Hepatocyte (in vitro differentiated cells): ENCODE data around the gene HS2ST1. TPM values are rescaled to one million over a fixed set of nuclear protein-coding genes. Genes with fewer than 3 reads are reported as not detected.
"Not testable (repeated sequence)": the region's sequence is repeated elsewhere in the genome, so short reads cannot be mapped to it uniquely, and the experiment has no call there.

ENCODE experiments used
- DNase-seq: peaks from one replicate; pipeline ENCODE4 v3.0.0-alpha.2; 2016; ENCODE audit warnings: low spot score
- H2AFZ ChIP-seq: fragments of 200-600 bp; sonication (generic); 2 replicates; pipeline ENCODE4 v1.6.0; 2016; ENCODE audit warnings: antibody characterized with exemption, mild to moderate bottlenecking
- H3K27ac ChIP-seq: fragments of 200-600 bp; sonication (generic); 2 replicates; pipeline ENCODE4 v1.5.1; 2016; ENCODE audit warnings: mild to moderate bottlenecking
- H3K27me3 ChIP-seq: fragments of 200-600 bp; sonication (generic); 2 replicates; pipeline ENCODE4 v1.6.1; 2016
- H3K36me3 ChIP-seq: fragments of 200-600 bp; sonication (generic); replicated peaks from 2 replicates; pipeline ENCODE4 v1.5.1; 2016; ENCODE audit warnings: low read depth; ENCODE audit not compliant: insufficient read depth
- H3K4me1 ChIP-seq: fragments of 200-600 bp; sonication (generic); 2 replicates; pipeline ENCODE4 v1.5.1; 2016; ENCODE audit warnings: mild to moderate bottlenecking, moderate library complexity; ENCODE audit not compliant: insufficient read depth
- H3K4me2 ChIP-seq: fragments of 200-600 bp; sonication (generic); 2 replicates; pipeline ENCODE4 v1.6.0; 2016
- H3K4me3 ChIP-seq: fragments of 200-600 bp; sonication (generic); 2 replicates; pipeline ENCODE4 v1.5.1; 2016; ENCODE audit warnings: mild to moderate bottlenecking
- H3K79me2 ChIP-seq: fragments of 200-600 bp; sonication (generic); 2 replicates; pipeline ENCODE4 v1.6.0; 2017; ENCODE audit warnings: mild to moderate bottlenecking
- H3K9me2 ChIP-seq: fragments of 200-600 bp; sonication (generic); replicated peaks from 2 replicates; pipeline ENCODE4 v1.6.0; 2017; ENCODE audit warnings: mild to moderate bottlenecking; ENCODE audit not compliant: insufficient read depth
- H3K9me3 ChIP-seq: fragments of 200-600 bp; sonication (generic); 2 replicates; pipeline ENCODE4 v1.5.1; 2016; ENCODE audit warnings: low read depth, mild to moderate bottlenecking
- H4K20me1 ChIP-seq: fragments of 200-600 bp; sonication (generic); 2 replicates; pipeline ENCODE4 v1.6.0; 2016; ENCODE audit warnings: mild to moderate bottlenecking; ENCODE audit not compliant: insufficient read depth, poor library complexity, severe bottlenecking
- CTCF ChIP-seq: fragments of 200-600 bp; sonication (generic); IDR thresholded peaks from 2 replicates; pipeline ENCODE4 v1.5.1; 2016; ENCODE audit warnings: antibody characterized with exemption, mild to moderate bottlenecking; ENCODE audit not compliant: poor library complexity
- EZH2 ChIP-seq: fragments of 200-600 bp; sonication (generic); IDR thresholded peaks from 2 replicates; pipeline ENCODE4 v1.6.1; 2016; ENCODE audit warnings: antibody characterized with exemption, mild to moderate bottlenecking, borderline replicate concordance
- EZH2phosphoT487 ChIP-seq: fragments of 200-600 bp; sonication (generic); IDR thresholded peaks from one replicate; pipeline ENCODE4 v1.6.1; 2018; ENCODE audit warnings: antibody characterized with exemption, mild to moderate bottlenecking, low read depth, moderate library complexity; ENCODE audit not compliant: unreplicated experiment, severe bottlenecking
- WGBS: methylation state at CpG from one replicate; pipeline ENCODE4 v1.1.6; 2016; ENCODE audit warnings: low lambda C conversion rate; ENCODE audit errors: missing lambda C conversion rate; 5-methylcytosine and 5-hydroxymethylcytosine counted together
- polyA plus RNA-seq: library from polyadenylated mRNA; unstranded; fragments of >200 nt; fragmentation: Nextera tagmentation; extraction: Ambion mirVana; gene quantifications from 2 replicates; pipeline ENCODE4 v1.2.1, GENCODE V29; 2016
- total RNA-seq: library from RNA; depleted of rRNA; stranded (reverse); fragments of >200 nt; gene quantifications from 2 replicates; pipeline ENCODE4 v1.2.3, GENCODE V29; 2014

HS2ST1 gene
- total and polyA plus RNA-seq, 2 experiments from 2014 or later = 19.1 to 42.3 TPM

GRCh38 chr1:86975993-86976550 is 61.6 kb downstream of the HS2ST1 start:
- no peak for TF ChIP-seq EZH2
- no peak for TF ChIP-seq CTCF
- TF ChIP-seq EZH2phosphoT487 = no peak
- no peak overlapping the region for H3K4me3 ChIP-seq
- no peaks in the 10 kb centered on the region for H3K9me3 ChIP-seq
- no peak overlapping the region for H3K27ac ChIP-seq
- no peak for DNase-seq
- no peak overlapping the region for H2AFZ ChIP-seq
- no peaks in the 10 kb centered on the region for H4K20me1 ChIP-seq
- no peaks in the 10 kb centered on the region for H3K27me3 ChIP-seq
- no peaks in the 10 kb centered on the region for H3K4me1 ChIP-seq
- peaks cover 4% of the 10 kb centered on the region for H3K36me3 ChIP-seq
- H3K9me2 ChIP-seq = no peaks in the 10 kb centered on the region
- H3K79me2 ChIP-seq = peaks cover 79% of the 10 kb centered on the region
- WGBS = 66% methylated on average over 2 of the region's 2 CpGs
- H3K4me2 ChIP-seq = peak overlapping the region; percentile 31

GRCh38 chr1:86976664-86977063 is 62.2 kb downstream of the HS2ST1 start:
- H3K9me3 ChIP-seq = no peaks in the 10 kb centered on the region
- no peak for DNase-seq
- H2AFZ ChIP-seq = no peak overlapping the region
- H4K20me1 ChIP-seq = no peaks in the 10 kb centered on the region
- peaks cover 4% of the 10 kb centered on the region for H3K36me3 ChIP-seq
- H3K9me2 ChIP-seq = no peaks in the 10 kb centered on the region
- H3K4me1 ChIP-seq = no peaks in the 10 kb centered on the region
- H3K27ac ChIP-seq = no peak overlapping the region
- no peak overlapping the region for H3K4me3 ChIP-seq
- no peaks in the 10 kb centered on the region for H3K27me3 ChIP-seq
- no peak for TF ChIP-seq CTCF
- no peak for TF ChIP-seq EZH2
- no peak for TF ChIP-seq EZH2phosphoT487
- H3K4me2 ChIP-seq = no peak overlapping the region
- H3K79me2 ChIP-seq = peaks cover 75% of the 10 kb centered on the region

- no peaks in the 10 kb centered on the region for H3K4me1 ChIP-seq
- H3K4me2 ChIP-seq = no peak overlapping the region
- no peak overlapping the region for H3K27ac ChIP-seq
- DNase-seq = no peak
- no peak for TF ChIP-seq CTCF
- no peak for TF ChIP-seq EZH2
- TF ChIP-seq EZH2phosphoT487 = no peak
- H3K27me3 ChIP-seq = no peaks in the 10 kb centered on the region
- H3K9me3 ChIP-seq = no peaks in the 10 kb centered on the region
- no peak overlapping the region for H3K4me3 ChIP-seq
- 95% methylated on average over 7 of the region's 7 CpGs for whole genome bisulfite sequencing
- no peaks in the 10 kb centered on the region for H4K20me1 ChIP-seq
- H3K9me2 ChIP-seq = no peaks in the 10 kb centered on the region
- peaks cover 56% of the 10 kb centered on the region for H3K79me2 ChIP-seq
- H2AFZ ChIP-seq = no peak overlapping the region
- H3K36me3 ChIP-seq = peaks cover 4% of the 10 kb centered on the region
Observed at GRCh38 chr1:86981482-86982213, 67.2 kb downstream of the HS2ST1 start.

GRCh38 chr1:86983677-86984076 is 69.2 kb downstream of the HS2ST1 start:
- not testable (repeated sequence) for H4K20me1 ChIP-seq, H3K36me3 ChIP-seq, H3K4me1 ChIP-seq, H3K27ac ChIP-seq, H3K9me3 ChIP-seq, H3K4me2 ChIP-seq, H3K27me3 ChIP-seq, H2AFZ ChIP-seq, H3K4me3 ChIP-seq, DNase-seq, H3K9me2 ChIP-seq
- 99% methylated on average over 11 of the region's 12 CpGs for WGBS
- peaks cover 44% of the 10 kb centered on the region for H3K79me2 ChIP-seq
